SK-N-SH treated with all-trans-retinoic acid at 6 μM for 48 hours (cell line): ENCODE measurements around the gene HEPN1.

Experiments
- ATAC-seq: fragments of 200-7000 bp; cut with Tn5 transposase; 3 replicates; pipeline ENCODE4 v1.9.1; 2020; ENCODE audit warnings: mild to moderate bottlenecking, moderate library complexity
- ARNTL ChIP-seq: fragments of 450-650 bp; formaldehyde crosslinking; IDR thresholded peaks from 2 replicates; pipeline ENCODE4 v1.5.0; 2020; ENCODE audit warnings: low read depth, mild to moderate bottlenecking, moderate library complexity, borderline replicate concordance
- BACH2 ChIP-seq: fragments of 250-450 bp; sonication (Bioruptor Pico); IDR thresholded peaks from 2 replicates; pipeline ENCODE4 v1.9.0; 2021; ENCODE audit warnings: mild to moderate bottlenecking, borderline replicate concordance
- CREB5 ChIP-seq: fragments of 250-450 bp; sonication (Bioruptor Pico); IDR thresholded peaks from 2 replicates; pipeline ENCODE4 v1.5.1; 2020; ENCODE audit warnings: low read depth, mild to moderate bottlenecking, moderate library complexity
- CSDC2 ChIP-seq: fragments of 250-450 bp; sonication (Bioruptor Pico); IDR thresholded peaks from 2 replicates; pipeline ENCODE4 v1.5.0; 2020; ENCODE audit warnings: mild to moderate bottlenecking, moderate library complexity
- ESRRG ChIP-seq: fragments of 250-450 bp; sonication (Bioruptor Pico); IDR thresholded peaks from 2 replicates; pipeline ENCODE4 v1.6.1; 2021; ENCODE audit warnings: mild to moderate bottlenecking
- ISL1 ChIP-seq: fragments of 250-450 bp; sonication (Bioruptor Pico); IDR thresholded peaks from 2 replicates; pipeline ENCODE4 v2.1.2; 2022; ENCODE audit warnings: mild to moderate bottlenecking, moderate library complexity
- OSR1 ChIP-seq: fragments of 250-450 bp; sonication (Bioruptor Pico); IDR thresholded peaks from 2 replicates; pipeline ENCODE4 v1.8.0; 2022; ENCODE audit warnings: moderate library complexity, mild to moderate bottlenecking, inconsistent platforms
- PATZ1 ChIP-seq: fragments of 250-450 bp; sonication (Bioruptor Pico); IDR thresholded peaks from 2 replicates; pipeline ENCODE4 v1.8.0; 2020; ENCODE audit warnings: mild to moderate bottlenecking, moderate library complexity, borderline replicate concordance
- POU6F1 ChIP-seq: fragments of 250-450 bp; sonication (Bioruptor Pico); IDR thresholded peaks from 2 replicates; pipeline ENCODE4 v1.8.0; 2021; ENCODE audit warnings: low read depth, mild to moderate bottlenecking, moderate library complexity, borderline replicate concordance
- PPARA ChIP-seq: fragments of 250-450 bp; sonication (Bioruptor Pico); IDR thresholded peaks from 2 replicates; pipeline ENCODE4 v1.5.0; 2020; ENCODE audit warnings: mild to moderate bottlenecking, borderline replicate concordance
- RARB ChIP-seq: fragments of 250-450 bp; sonication (Bioruptor Pico); IDR thresholded peaks from 2 replicates; pipeline ENCODE4 v1.8.0; 2021; ENCODE audit warnings: mild to moderate bottlenecking, moderate library complexity
- SNAI2 ChIP-seq: fragments of 250-450 bp; sonication (Bioruptor Pico); IDR thresholded peaks from 2 replicates; pipeline ENCODE4 v1.5.0; 2020; ENCODE audit warnings: mild to moderate bottlenecking, moderate library complexity
- TCF4 ChIP-seq: fragments of 250-450 bp; sonication (Bioruptor Pico); IDR thresholded peaks from 2 replicates; pipeline ENCODE4 v1.8.0; 2021; ENCODE audit warnings: mild to moderate bottlenecking, moderate library complexity, borderline replicate concordance
- TOX ChIP-seq: fragments of 250-450 bp; sonication (Bioruptor Pico); IDR thresholded peaks from 2 replicates; pipeline ENCODE4 v1.8.0; 2021; ENCODE audit warnings: mild to moderate bottlenecking, moderate library complexity, borderline replicate concordance
- TSHZ2 ChIP-seq: fragments of 250-450 bp; sonication (Bioruptor Pico); IDR thresholded peaks from 2 replicates; pipeline ENCODE4 v1.5.0; 2020; ENCODE audit warnings: mild to moderate bottlenecking, moderate library complexity
- ZFP30 ChIP-seq: fragments of 450-650 bp; formaldehyde crosslinking; IDR thresholded peaks from 2 replicates; pipeline ENCODE4 v1.5.0; 2022; ENCODE audit warnings: mild to moderate bottlenecking, moderate library complexity
- ZNF565 ChIP-seq: fragments of 450-650 bp; formaldehyde crosslinking; conservative IDR thresholded peaks from 2 replicates; pipeline ENCODE4 v1.5.0; 2020; ENCODE audit warnings: low read depth, mild to moderate bottlenecking, moderate library complexity
- ZNF8 ChIP-seq: fragments of 450-650 bp; formaldehyde crosslinking; IDR thresholded peaks from 2 replicates; pipeline ENCODE4 v1.5.0; 2020; ENCODE audit warnings: mild to moderate bottlenecking, moderate library complexity

HEPN1 gene

GRCh38 chr11:124886476-124886875 is 32.6 kb upstream of the HEPN1 start:
- ATAC-seq: no peak
- TF ChIP-seq ZFP30 (CRISPR knock-in tag): no peak
- TF ChIP-seq CSDC2 (CRISPR knock-in tag): no peak

- TF ChIP-seq ISL1 (CRISPR knock-in tag) (no peak), ESRRG (CRISPR knock-in tag) (no peak), SNAI2 (CRISPR knock-in tag) (no peak)
- no peak for ATAC-seq
Measured at GRCh38 chr11:124886978-124887666, 31.9 kb upstream of the HEPN1 start.

GRCh38 chr11:124887667-124888013 is 31.4 kb upstream of the HEPN1 start:
- TF ChIP-seq BACH2 (CRISPR knock-in tag): no peak
- no peak for TF ChIP-seq OSR1 (CRISPR knock-in tag)
- TF ChIP-seq RARB (CRISPR knock-in tag): no peak
- no peak for TF ChIP-seq ZNF565 (CRISPR knock-in tag)
- TF ChIP-seq TCF4 (CRISPR knock-in tag): no peak
- no peak for TF ChIP-seq TOX
- TF ChIP-seq PATZ1 (CRISPR knock-in tag): no peak
- no peak for TF ChIP-seq CREB5 (CRISPR knock-in tag)
- no peak for ATAC-seq

- TF ChIP-seq PATZ1 (CRISPR knock-in tag) (no peak), TSHZ2 (no peak), BACH2 (CRISPR knock-in tag) (no peak), PPARA (CRISPR knock-in tag) (no peak), TCF4 (CRISPR knock-in tag) (no peak), CSDC2 (CRISPR knock-in tag) (no peak), ARNTL (CRISPR knock-in tag) (no peak), OSR1 (CRISPR knock-in tag) (no peak), ZNF8 (no peak), TOX (no peak), ZNF565 (CRISPR knock-in tag) (no peak), POU6F1 (no peak), CREB5 (CRISPR knock-in tag) (no peak)
- no peak for ATAC-seq
Measured at GRCh38 chr11:124889191-124890091, 29.6 kb upstream of the HEPN1 start.
